Thyroid gland (tissue), 4 donors: ENCODE results near the gene PARD3. TPM values are rescaled to one million over a fixed set of nuclear protein-coding genes. Genes with fewer than 3 reads are reported as not detected.

ENCODE experiments used
- DNase-seq, 2 donors: peaks; one replicate each; pipeline ENCODE4 v3.0.0-alpha.2; 2019
- H3K27ac ChIP-seq, 3 donors: fragments of 200-600 bp; sonication (generic); 1 replicate in 2 of 3; 2 replicates in 1 of 3; pipeline ENCODE4 v1.5.1; 2016 to 2019; ENCODE audit warnings: mild to moderate bottlenecking in 1 of 3, moderate library complexity in 1 of 3
- H3K27me3 ChIP-seq: fragments of 200-600 bp; sonication (generic); one replicate; pipeline ENCODE4 v1.5.1; 2019
- H3K36me3 ChIP-seq, 2 donors: fragments of 200-600 bp; sonication (generic); one replicate each; pipeline ENCODE4 v1.5.1; 2016 to 2019
- H3K4me1 ChIP-seq, 2 donors: fragments of 200-600 bp; sonication (generic); one replicate each; pipeline ENCODE4 v1.5.1; 2017 to 2019
- H3K4me3 ChIP-seq, 3 donors: fragments of 200-600 bp; sonication (generic); replicated peaks in 1 of 3; 1 replicate in 2 of 3; 2 replicates in 1 of 3; pipeline ENCODE4 v1.5.1; 2016; ENCODE audit warnings: mild to moderate bottlenecking in 1 of 3
- H3K9me3 ChIP-seq: fragments of 200-600 bp; sonication (generic); one replicate; pipeline ENCODE4 v1.5.1; 2017
- CTCF ChIP-seq, 6 experiments: fragments of 200-600 bp in 3 of 6; fragments of 450-650 bp in 3 of 6; sonication (generic) in 3 of 6; IDR thresholded peaks; one replicate each; pipeline ENCODE4 v1.5.1; 2016 to 2019; ENCODE audit warnings: antibody characterized with exemption in 6 of 6, mild to moderate bottlenecking in 2 of 6, inconsistent platforms in 1 of 6, moderate library complexity in 1 of 6
- POLR2A ChIP-seq, 2 donors: fragments of 450-650 bp; IDR thresholded peaks; one replicate each; pipeline ENCODE4 v1.6.1; 2017; ENCODE audit warnings: antibody characterized with exemption in 2 of 2, mild to moderate bottlenecking in 2 of 2, moderate library complexity in 1 of 2
- WGBS, 2 donors: methylation state at CpG; one replicate each; pipeline ENCODE4 v1.1.5; 2017; 5-methylcytosine and 5-hydroxymethylcytosine counted together
- intact Hi-C: fragments of 100-400 bp; cut with DNase I; formaldehyde crosslinking; loops from one replicate; pipeline ENCODE4 v1.15.1; 2023
- total RNA-seq, 4 donors: library from RNA; depleted of rRNA; stranded (reverse); fragments of >200 nt; gene quantifications; one replicate each; pipeline ENCODE4 v1.2.3, GENCODE V29; 2016

PARD3 gene
- total RNA-seq, 4 donors from 2014 or later: 48.6 to 88.4 (median 57.7) TPM

- Histone ChIP-seq H3K27me3 (no peaks in the 10 kb centered on the region), H3K36me3 (no peaks in the 10 kb centered on the region), H3K27ac (no peak overlapping the region), H3K9me3 (no peaks in the 10 kb centered on the region), H3K4me1 (peaks cover 0 to 5% of the 10 kb centered on the region in 2 donors), H3K4me3 (no peak overlapping the region)
- TF ChIP-seq POLR2A (IDR thresholded peaks at IDR 0.05) (no peak), CTCF (IDR thresholded peaks at IDR 0.05) (no peak)
- intact Hi-C loops: no loop called here
- WGBS, 2 donors: 77 to 79% methylated on average over 2 of the region's 2 CpGs
- peak in 1 of 2 donors; percentile 9 for DNase-seq
Observed at GRCh38 chr10:34495938-34496337, 319.2 kb downstream of the PARD3 start.

GRCh38 chr10:34494012-34494411, 321.1 kb downstream of the PARD3 start:
- H3K36me3 ChIP-seq: no peaks in the 10 kb centered on the region
- no peaks in the 10 kb centered on the region for H3K9me3 ChIP-seq
- 96 to 97% methylated on average over 5 of the region's 5 CpGs for WGBS, 2 donors
- H3K27ac ChIP-seq: no peak overlapping the region
- H3K4me1 ChIP-seq: peaks cover 0 to 5% of the 10 kb centered on the region in 2 donors
- no peak for TF ChIP-seq CTCF (IDR thresholded peaks at IDR 0.05)
- no peak for TF ChIP-seq POLR2A (IDR thresholded peaks at IDR 0.05)
- intact Hi-C loops: no loop called here
- no peak overlapping the region for H3K4me3 ChIP-seq
- no peaks in the 10 kb centered on the region for H3K27me3 ChIP-seq
- no peak for DNase-seq

GRCh38 chr10:34492081-34492480, 323.0 kb downstream of the PARD3 start:
- peaks cover 0 to 5% of the 10 kb centered on the region in 2 donors for H3K4me1 ChIP-seq
- 93 to 95% methylated on average over 7 of the region's 7 CpGs for WGBS, 2 donors
- no peak for TF ChIP-seq POLR2A (IDR thresholded peaks at IDR 0.05)
- no peak for TF ChIP-seq CTCF (IDR thresholded peaks at IDR 0.05)
- no peaks in the 10 kb centered on the region for H3K9me3 ChIP-seq
- no peak for DNase-seq
- H3K27me3 ChIP-seq: no peaks in the 10 kb centered on the region
- intact Hi-C loops: no loop called here
- H3K4me3 ChIP-seq: no peak overlapping the region
- H3K27ac ChIP-seq: no peak overlapping the region
- no peaks in the 10 kb centered on the region for H3K36me3 ChIP-seq

GRCh38 chr10:34491678-34492077, 323.4 kb downstream of the PARD3 start:
- H3K36me3 ChIP-seq: no peaks in the 10 kb centered on the region
- no peak for DNase-seq
- intact Hi-C loops: no loop called here
- no peak overlapping the region for H3K27ac ChIP-seq
- H3K4me3 ChIP-seq: no peak overlapping the region
- no peaks in the 10 kb centered on the region for H3K27me3 ChIP-seq
- 76 to 79% methylated on average over 3 of the region's 3 CpGs for WGBS, 2 donors
- no peaks in the 10 kb centered on the region for H3K9me3 ChIP-seq
- peaks cover 0 to 5% of the 10 kb centered on the region in 2 donors for H3K4me1 ChIP-seq
- TF ChIP-seq POLR2A (IDR thresholded peaks at IDR 0.05) (no peak), CTCF (IDR thresholded peaks at IDR 0.05) (no peak)

- no peak for DNase-seq
- no peaks in the 10 kb centered on the region for H3K36me3 ChIP-seq
- intact Hi-C loops: no loop called here
- no peak for TF ChIP-seq CTCF (IDR thresholded peaks at IDR 0.05)
- no peak for TF ChIP-seq POLR2A (IDR thresholded peaks at IDR 0.05)
- WGBS, 2 donors: 89 to 91% methylated on average over 7 of the region's 7 CpGs
- H3K4me1 ChIP-seq: peaks cover 0 to 5% of the 10 kb centered on the region in 2 donors
- no peaks in the 10 kb centered on the region for H3K27me3 ChIP-seq
- no peaks in the 10 kb centered on the region for H3K9me3 ChIP-seq
- no peak overlapping the region for H3K27ac ChIP-seq
- no peak overlapping the region for H3K4me3 ChIP-seq
Observed at GRCh38 chr10:34489973-34490745, 324.9 kb downstream of the PARD3 start.
